ENCODE results near the gene ANAPC2.

- no peak for TF ChIP-seq CTCF (IDR thresholded peaks at IDR 0.05)
- TF ChIP-seq POLR2A (IDR thresholded peaks at IDR 0.05): no peak
Observed at GRCh38 chr9:137174722-137175293, 13.6 kb downstream of the ANAPC2 start.
